ENCODE results near the gene TAOK2.

DNA sequence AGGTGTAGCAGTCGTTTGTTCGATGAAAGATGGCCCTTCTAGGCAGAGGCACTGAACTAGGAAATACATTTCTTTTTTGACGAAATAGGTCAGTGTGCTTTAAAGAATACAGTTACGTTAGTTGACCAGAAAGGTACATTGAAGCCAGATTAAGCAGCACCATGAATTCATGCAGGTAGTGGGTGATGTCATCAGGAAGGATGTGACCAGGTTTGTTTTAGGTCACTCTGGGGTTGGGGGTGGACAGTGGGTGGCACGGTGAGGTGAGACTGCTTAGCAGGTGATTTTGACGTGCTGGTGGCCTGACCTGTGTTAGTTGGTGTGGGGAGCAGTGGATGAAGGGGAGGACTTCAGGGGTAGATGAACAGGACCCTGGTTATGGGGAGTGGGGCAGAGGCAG is 25.9 kb downstream of the TAOK2 start:
- TF ChIP-seq PHF8 (CRISPR knock-in tag; IDR thresholded peaks at IDR 0.05) (no peak), SP1 (IDR thresholded peaks at IDR 0.05) (no peak), SP1 (CRISPR knock-in tag; IDR thresholded peaks at IDR 0.05) (no peak)
- TF ChIP-seq, protein P1, sequence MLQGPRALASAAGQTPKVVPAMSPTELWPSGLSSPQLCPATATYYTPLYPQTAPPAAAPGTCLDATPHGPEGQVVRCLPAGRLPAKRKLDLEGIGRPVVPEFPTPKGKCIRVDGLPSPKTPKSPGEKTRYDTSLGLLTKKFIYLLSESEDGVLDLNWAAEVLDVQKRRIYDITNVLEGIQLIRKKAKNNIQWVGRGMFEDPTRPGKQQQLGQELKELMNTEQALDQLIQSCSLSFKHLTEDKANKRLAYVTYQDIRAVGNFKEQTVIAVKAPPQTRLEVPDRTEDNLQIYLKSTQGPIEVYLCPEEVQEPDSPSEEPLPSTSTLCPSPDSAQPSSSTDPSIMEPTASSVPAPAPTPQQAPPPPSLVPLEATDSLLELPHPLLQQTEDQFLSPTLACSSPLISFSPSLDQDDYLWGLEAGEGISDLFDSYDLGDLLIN (CRISPR knock-in tag; IDR thresholded peaks at IDR 0.05; ENCODE audit: borderline replicate concordance), result no peak
- TF ChIP-seq, protein P2, sequence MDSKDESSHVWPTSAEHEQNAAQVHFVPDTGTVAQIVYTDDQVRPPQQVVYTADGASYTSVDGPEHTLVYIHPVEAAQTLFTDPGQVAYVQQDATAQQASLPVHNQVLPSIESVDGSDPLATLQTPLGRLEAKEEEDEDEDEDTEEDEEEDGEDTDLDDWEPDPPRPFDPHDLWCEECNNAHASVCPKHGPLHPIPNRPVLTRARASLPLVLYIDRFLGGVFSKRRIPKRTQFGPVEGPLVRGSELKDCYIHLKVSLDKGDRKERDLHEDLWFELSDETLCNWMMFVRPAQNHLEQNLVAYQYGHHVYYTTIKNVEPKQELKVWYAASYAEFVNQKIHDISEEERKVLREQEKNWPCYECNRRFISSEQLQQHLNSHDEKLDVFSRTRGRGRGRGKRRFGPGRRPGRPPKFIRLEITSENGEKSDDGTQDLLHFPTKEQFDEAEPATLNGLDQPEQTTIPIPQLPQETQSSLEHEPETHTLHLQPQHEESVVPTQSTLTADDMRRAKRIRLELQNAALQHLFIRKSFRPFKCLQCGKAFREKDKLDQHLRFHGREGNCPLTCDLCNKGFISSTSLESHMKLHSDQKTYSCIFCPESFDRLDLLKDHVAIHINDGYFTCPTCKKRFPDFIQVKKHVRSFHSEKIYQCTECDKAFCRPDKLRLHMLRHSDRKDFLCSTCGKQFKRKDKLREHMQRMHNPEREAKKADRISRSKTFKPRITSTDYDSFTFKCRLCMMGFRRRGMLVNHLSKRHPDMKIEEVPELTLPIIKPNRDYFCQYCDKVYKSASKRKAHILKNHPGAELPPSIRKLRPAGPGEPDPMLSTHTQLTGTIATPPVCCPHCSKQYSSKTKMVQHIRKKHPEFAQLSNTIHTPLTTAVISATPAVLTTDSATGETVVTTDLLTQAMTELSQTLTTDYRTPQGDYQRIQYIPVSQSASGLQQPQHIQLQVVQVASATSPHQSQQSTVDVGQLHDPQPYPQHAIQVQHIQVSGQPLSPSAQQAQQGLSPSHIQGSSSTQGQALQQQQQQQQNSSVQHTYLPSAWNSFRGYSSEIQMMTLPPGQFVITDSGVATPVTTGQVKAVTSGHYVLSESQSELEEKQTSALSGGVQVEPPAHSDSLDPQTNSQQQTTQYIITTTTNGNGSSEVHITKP (CRISPR knock-in tag; IDR thresholded peaks at IDR 0.05; ENCODE audit: low read depth), result no peak
- TF ChIP-seq, protein P3, sequence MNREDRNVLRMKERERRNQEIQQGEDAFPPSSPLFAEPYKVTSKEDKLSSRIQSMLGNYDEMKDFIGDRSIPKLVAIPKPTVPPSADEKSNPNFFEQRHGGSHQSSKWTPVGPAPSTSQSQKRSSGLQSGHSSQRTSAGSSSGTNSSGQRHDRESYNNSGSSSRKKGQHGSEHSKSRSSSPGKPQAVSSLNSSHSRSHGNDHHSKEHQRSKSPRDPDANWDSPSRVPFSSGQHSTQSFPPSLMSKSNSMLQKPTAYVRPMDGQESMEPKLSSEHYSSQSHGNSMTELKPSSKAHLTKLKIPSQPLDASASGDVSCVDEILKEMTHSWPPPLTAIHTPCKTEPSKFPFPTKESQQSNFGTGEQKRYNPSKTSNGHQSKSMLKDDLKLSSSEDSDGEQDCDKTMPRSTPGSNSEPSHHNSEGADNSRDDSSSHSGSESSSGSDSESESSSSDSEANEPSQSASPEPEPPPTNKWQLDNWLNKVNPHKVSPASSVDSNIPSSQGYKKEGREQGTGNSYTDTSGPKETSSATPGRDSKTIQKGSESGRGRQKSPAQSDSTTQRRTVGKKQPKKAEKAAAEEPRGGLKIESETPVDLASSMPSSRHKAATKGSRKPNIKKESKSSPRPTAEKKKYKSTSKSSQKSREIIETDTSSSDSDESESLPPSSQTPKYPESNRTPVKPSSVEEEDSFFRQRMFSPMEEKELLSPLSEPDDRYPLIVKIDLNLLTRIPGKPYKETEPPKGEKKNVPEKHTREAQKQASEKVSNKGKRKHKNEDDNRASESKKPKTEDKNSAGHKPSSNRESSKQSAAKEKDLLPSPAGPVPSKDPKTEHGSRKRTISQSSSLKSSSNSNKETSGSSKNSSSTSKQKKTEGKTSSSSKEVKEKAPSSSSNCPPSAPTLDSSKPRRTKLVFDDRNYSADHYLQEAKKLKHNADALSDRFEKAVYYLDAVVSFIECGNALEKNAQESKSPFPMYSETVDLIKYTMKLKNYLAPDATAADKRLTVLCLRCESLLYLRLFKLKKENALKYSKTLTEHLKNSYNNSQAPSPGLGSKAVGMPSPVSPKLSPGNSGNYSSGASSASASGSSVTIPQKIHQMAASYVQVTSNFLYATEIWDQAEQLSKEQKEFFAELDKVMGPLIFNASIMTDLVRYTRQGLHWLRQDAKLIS (CRISPR knock-in tag; IDR thresholded peaks at IDR 0.05), result no peak

Measured in HepG2 (cell line).